Measurements from ENCODE around the gene NOTCH1.
"Not testable (repeated sequence)": the region's sequence is repeated elsewhere in the genome, so short reads cannot be mapped to it uniquely, and the experiment has no call there.

NOTCH1 gene

GRCh38 chr9:136563646-136564325 is 17.9 kb upstream of the NOTCH1 start:
- DNase-seq = no peak

- DNase-seq = no peak
Measured at GRCh38 chr9:136562746-136563495, 17.1 kb upstream of the NOTCH1 start.

DNA sequence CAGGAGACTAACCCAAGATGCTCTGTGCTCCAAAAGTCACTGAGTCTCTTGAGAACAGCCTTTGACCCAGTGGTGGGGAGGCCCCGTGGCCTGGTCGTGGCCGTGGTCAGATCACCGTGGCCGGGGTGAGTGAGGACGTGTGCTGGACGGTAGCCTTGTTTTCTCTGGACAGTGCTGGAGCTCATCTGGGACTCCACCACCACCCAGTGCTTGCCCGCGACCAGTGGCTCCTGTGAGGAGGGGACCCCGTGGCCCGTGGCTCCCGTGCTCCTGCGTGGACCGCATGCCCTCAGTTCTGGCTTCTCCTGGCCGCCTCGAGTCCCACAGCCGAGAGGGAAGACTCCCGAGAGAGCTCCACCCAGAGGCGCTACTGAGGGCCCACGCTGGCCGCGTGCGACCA is 15.9 kb upstream of the NOTCH1 start:
- DNase-seq = no peak

DNA sequence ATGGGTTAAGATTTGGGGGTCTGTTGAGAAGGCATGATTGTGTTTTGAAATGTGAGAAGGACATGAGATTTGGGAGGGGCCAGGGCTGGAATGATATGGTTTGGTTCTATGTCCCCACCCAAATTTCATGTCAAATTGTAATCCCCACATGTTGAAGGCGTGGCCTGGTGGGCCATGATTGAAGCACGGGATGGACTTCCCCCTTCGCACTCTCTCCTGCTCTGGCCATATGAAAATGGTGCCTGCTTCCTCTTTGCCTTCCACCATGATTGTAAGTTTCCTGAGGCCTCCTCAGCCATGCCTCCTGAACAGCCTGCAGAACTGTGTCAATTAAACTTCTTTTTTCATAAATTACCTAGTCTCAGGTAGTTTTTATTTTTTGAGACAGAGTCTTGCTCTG is 14.7 kb upstream of the NOTCH1 start:
- no peak for DNase-seq

- not testable (repeated sequence) for DNase-seq
Measured at GRCh38 chr9:136559371-136559770, 13.5 kb upstream of the NOTCH1 start.

GRCh38 chr9:136558846-136559245 is 13.0 kb upstream of the NOTCH1 start:
- not testable (repeated sequence) for DNase-seq

DNA sequence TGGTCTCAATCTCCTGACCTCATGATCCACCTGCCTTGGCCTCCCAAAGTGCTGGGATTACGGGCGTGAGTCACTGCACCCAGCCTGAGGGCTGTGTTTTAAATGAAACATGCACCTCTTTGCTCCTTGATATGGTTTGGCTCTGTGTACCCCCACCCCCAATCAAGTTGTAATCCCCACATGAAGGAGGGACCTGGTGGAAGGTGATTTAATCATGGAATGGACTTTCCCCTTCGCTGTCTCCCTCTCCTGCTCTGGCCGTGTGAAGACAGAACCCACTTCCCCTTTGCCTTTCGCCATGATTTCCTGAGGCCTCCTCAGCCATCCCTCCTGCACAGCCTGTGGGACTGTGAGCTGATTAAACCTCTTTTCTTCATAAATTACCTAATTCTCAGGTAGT is 12.5 kb upstream of the NOTCH1 start:
- no peak for DNase-seq

GRCh38 chr9:136557036-136557435 is 11.2 kb upstream of the NOTCH1 start:
- no peak for DNase-seq

- no peak for DNase-seq
Measured at GRCh38 chr9:136556166-136556565, 10.3 kb upstream of the NOTCH1 start.

GRCh38 chr9:136554870-136555269 is 9.0 kb upstream of the NOTCH1 start:
- no peak for DNase-seq

GRCh38 chr9:136553581-136553980 is 7.7 kb upstream of the NOTCH1 start:
- no peak for DNase-seq

DNA sequence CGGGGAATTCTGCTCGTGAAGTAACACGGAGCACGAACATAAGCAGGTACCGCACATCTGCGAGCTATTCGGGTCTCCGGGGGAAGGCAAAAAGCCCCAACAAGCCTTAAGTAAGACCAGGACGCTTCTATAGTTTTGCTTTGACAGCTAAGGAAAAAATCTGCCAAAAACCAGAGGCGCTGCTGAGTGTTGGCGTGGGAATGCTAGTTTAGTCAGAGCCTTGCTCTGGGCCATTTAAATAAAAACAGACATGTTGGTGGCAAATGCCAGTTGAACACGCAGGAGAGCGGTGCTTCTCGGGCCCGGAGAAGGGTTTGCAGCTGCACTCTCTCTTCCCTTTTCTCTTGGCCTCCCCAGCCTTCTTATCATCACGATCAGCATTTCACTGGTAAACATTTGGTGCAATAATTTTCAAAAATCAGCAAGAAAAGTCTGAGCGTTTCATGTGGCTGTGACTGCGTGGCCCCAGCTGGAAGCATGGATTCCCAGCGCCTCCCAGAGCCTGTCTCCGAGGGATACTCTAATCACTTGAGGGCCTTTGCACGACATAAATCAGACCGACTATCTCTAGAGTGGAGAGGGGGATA is 6.4 kb upstream of the NOTCH1 start:
- no peak for DNase-seq

DNA sequence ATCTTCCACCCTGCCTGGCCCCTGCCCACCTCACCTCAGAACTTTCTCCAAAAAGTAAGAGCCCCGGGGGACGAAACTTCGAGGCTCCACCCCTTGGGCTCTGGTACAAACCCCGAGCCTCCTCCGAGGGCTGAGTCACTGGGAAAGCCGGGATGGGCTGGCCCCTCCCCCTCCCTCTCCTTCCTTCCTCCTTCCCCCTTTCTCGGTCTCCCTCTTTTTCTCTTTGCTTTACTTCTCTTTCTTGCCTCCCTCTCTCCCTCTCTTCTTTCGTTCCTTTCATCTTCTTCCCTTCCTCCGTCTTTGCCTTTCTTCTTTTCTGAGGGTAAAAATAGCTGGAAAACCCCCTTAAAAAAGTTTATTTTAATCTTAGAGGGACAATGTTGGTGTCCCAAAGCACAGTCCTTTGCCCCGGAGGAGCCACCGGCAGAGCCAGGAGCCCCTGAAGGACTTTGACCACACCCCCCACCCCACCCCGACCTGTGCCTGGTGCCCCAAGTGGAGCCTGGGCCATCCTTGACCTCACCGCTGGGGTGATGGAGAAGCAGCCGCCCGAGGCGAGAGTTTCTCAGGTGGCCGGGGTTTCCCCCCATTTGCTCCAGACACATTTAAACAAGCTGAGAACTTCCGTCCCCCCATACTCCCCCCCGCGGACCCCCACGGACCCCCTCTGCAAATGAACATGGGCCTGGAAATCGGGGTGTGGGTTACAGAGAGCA is 5.7 kb upstream of the NOTCH1 start:
- no peak for DNase-seq

GRCh38 chr9:136550439-136551289 is 4.8 kb upstream of the NOTCH1 start:
- DNase-seq = no peak

- no peak for DNase-seq
Measured at GRCh38 chr9:136549010-136549980, 3.4 kb upstream of the NOTCH1 start.

DNA sequence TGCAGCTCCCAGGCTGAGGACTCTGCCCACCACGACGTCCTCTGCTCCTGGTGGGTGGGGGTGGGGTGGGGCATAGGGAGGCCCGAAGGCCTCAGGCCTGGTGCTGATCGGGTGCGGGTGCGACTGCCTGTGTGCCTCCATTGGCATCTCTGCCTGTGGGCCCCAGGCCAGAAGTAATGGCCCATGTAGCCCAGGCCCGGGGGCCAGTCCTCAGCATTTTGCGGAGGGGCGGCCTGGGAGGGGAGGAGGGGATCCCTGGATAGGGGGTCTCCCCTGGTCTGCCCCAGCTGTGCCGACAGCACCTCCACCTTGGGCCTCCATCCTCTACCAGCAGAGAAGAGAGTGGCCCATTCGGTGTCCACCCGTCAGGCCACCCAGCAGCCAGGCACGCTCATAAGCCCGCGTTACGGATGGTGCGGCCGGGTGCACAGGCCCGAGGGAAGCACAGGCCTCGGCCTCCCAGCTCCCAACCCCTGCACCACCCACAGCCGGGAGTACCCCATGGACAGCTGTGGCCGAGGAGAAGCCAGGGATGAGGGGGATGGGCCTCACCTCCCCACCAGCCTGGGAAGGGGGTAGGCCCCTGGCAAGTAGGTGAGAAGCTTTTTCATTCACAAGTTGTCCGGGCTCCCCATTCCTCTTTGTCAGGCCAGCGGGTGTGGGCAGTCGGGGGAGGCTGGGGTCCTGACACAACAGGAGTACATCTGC is 1.8 kb upstream of the NOTCH1 start:
- DNase-seq = no peak

GRCh38 chr9:136546697-136547501 is 1.1 kb upstream of the NOTCH1 start:
- DNase-seq = no peak

GRCh38 chr9:136545692-136545964 is 220 bp downstream of the NOTCH1 start:
- DNase-seq = no peak

- no peak for DNase-seq
Measured at GRCh38 chr9:136544964-136545691, 720 bp downstream of the NOTCH1 start.
